ENCODE measurements around the gene VAMP8.
A peak's percentile ranks its signal among the peaks of the same experiment; 100 is the strongest.
"Not testable (repeated sequence)": the region's sequence is repeated elsewhere in the genome, so short reads cannot be mapped to it uniquely, and the experiment has no call there.

VAMP8 gene

GRCh38 chr2:85547859-85548607 lies 29.4 kb upstream of the VAMP8 start:
- no peak for DNase-seq

GRCh38 chr2:85548608-85548900 lies 28.8 kb upstream of the VAMP8 start:
- DNase-seq, result no peak

- DNase-seq, result no peak
Measured at GRCh38 chr2:85549095-85549494, 28.3 kb upstream of the VAMP8 start.

- no peak for DNase-seq
Measured at GRCh38 chr2:85549826-85550225, 27.6 kb upstream of the VAMP8 start.

GRCh38 chr2:85550486-85550885 lies 26.9 kb upstream of the VAMP8 start:
- DNase-seq, result peak; percentile 43

- peak; percentile 86 for DNase-seq
Measured at GRCh38 chr2:85551698-85552678, 25.4 kb upstream of the VAMP8 start.

GRCh38 chr2:85553184-85553583 lies 24.2 kb upstream of the VAMP8 start:
- no peak for DNase-seq

GRCh38 chr2:85554980-85555612 lies 22.3 kb upstream of the VAMP8 start:
- no peak for DNase-seq

- no peak for DNase-seq
Measured at GRCh38 chr2:85557130-85557529, 20.3 kb upstream of the VAMP8 start.

- no peak for DNase-seq
Measured at GRCh38 chr2:85558160-85558559, 19.2 kb upstream of the VAMP8 start.

- DNase-seq, result not testable (repeated sequence)
Measured at GRCh38 chr2:85560403-85560726, 17.0 kb upstream of the VAMP8 start.

GRCh38 chr2:85560812-85561279 lies 16.5 kb upstream of the VAMP8 start:
- DNase-seq, result no peak

- DNase-seq, result peak; percentile 97
Measured at GRCh38 chr2:85561280-85562212, 15.8 kb upstream of the VAMP8 start, which contains the start of gene GGCX. GGCX (minus strand) TSS chr2:85561493; CDS start chr2:85561428, 65 bp downstream.

GRCh38 chr2:85564144-85564563 lies 13.2 kb upstream of the VAMP8 start:
- no peak for DNase-seq

GRCh38 chr2:85566265-85566664 lies 11.1 kb upstream of the VAMP8 start:
- DNase-seq, result no peak

- no peak for DNase-seq
Measured at GRCh38 chr2:85575739-85576138, 1.6 kb upstream of the VAMP8 start.

GRCh38 chr2:85577063-85577385 lies 362 bp upstream of the VAMP8 start:
- DNase-seq, result no peak

- DNase-seq, result peak; percentile 82
Measured at GRCh38 chr2:85578243-85579180, 1.1 kb downstream of the VAMP8 start.

- DNase-seq, result peak; percentile 67
Measured at GRCh38 chr2:85579266-85579935, 2.0 kb downstream of the VAMP8 start.

- DNase-seq, result no peak
Measured at GRCh38 chr2:85580206-85580605, 2.8 kb downstream of the VAMP8 start.

GRCh38 chr2:85582492-85582891 lies 5.1 kb downstream of the VAMP8 start:
- DNase-seq, result no peak

All from hematopoietic multipotent progenitor cell treated with erythropoietin and hydrocortisone succinate and interleukin-3 and kit ligand, for 6 days (in vitro differentiated cells).